Esophagus muscularis mucosa (tissue), 3 donors: ENCODE data around the gene PRKCH.

Source experiments
- CTCF ChIP-seq, 3 experiments: fragments of 200-600 bp in 2 of 3; fragments of 450-650 bp in 1 of 3; sonication (generic) in 2 of 3; IDR thresholded peaks; one replicate each; pipeline ENCODE4 v1.5.1; 2017 to 2019; ENCODE audit warnings: antibody characterized with exemption in 3 of 3, mild to moderate bottlenecking in 2 of 3, moderate library complexity in 1 of 3
- POLR2A ChIP-seq: fragments of 450-650 bp; IDR thresholded peaks from one replicate; pipeline ENCODE4 v1.6.1; 2017; ENCODE audit warnings: antibody characterized with exemption, moderate library complexity, mild to moderate bottlenecking, low read depth

- TF ChIP-seq CTCF (IDR thresholded peaks at IDR 0.05) (no peak), POLR2A (no peak)
These were observed 267.1 kb downstream of the PRKCH start for GRCh38 chr14:61588419-61588901.
